NK-92 treated with Interleukin-12 subunit alpha and Interleukin-12 subunit beta, amount 100 ng/mL, for 24 hours (cell line): ENCODE results near the gene ATP8A2.

Source experiments
- DNase-seq: peaks from one replicate; lab custom pipeline; 2025; lab: John Stamatoyannopoulos, UW

The ATP8A2 gene

GRCh38 chr13:25731536-25731935, 359.8 kb downstream of the ATP8A2 start:
- no peak for DNase-seq

GRCh38 chr13:25732111-25732865, 360.5 kb downstream of the ATP8A2 start:
- no peak for DNase-seq

- no peak for DNase-seq
Measured at GRCh38 chr13:25733001-25733491, 361.3 kb downstream of the ATP8A2 start.

- DNase-seq, result no peak
Measured at GRCh38 chr13:25733696-25734435, 362.1 kb downstream of the ATP8A2 start.

- peak; percentile 39 for DNase-seq
Measured at GRCh38 chr13:25738342-25739196, 366.8 kb downstream of the ATP8A2 start.

- no peak for DNase-seq
Measured at GRCh38 chr13:25739376-25739775, 367.6 kb downstream of the ATP8A2 start.

GRCh38 chr13:25741796-25742195, 370.0 kb downstream of the ATP8A2 start:
- no peak for DNase-seq

GRCh38 chr13:25742220-25742619, 370.4 kb downstream of the ATP8A2 start:
- DNase-seq, result no peak

- DNase-seq, result no peak
Measured at GRCh38 chr13:25743421-25743820, 371.6 kb downstream of the ATP8A2 start.

- DNase-seq, result no peak
Measured at GRCh38 chr13:25744178-25744577, 372.4 kb downstream of the ATP8A2 start.

GRCh38 chr13:25746131-25746530, 374.4 kb downstream of the ATP8A2 start:
- DNase-seq, result no peak

- DNase-seq, result peak; percentile 56
Measured at GRCh38 chr13:25752957-25753551, 381.3 kb downstream of the ATP8A2 start.

- peak; percentile 4 for DNase-seq
Measured at GRCh38 chr13:25753976-25754375, 382.2 kb downstream of the ATP8A2 start.

- DNase-seq, result no peak
Measured at GRCh38 chr13:25756251-25756650, 384.5 kb downstream of the ATP8A2 start.

GRCh38 chr13:25756912-25757311, 385.1 kb downstream of the ATP8A2 start:
- no peak for DNase-seq

- DNase-seq, result no peak
Measured at GRCh38 chr13:25761041-25761440, 389.3 kb downstream of the ATP8A2 start.

GRCh38 chr13:25762281-25762680, 390.5 kb downstream of the ATP8A2 start:
- DNase-seq, result no peak

GRCh38 chr13:25762795-25763377, 391.1 kb downstream of the ATP8A2 start:
- no peak for DNase-seq

- no peak for DNase-seq
Measured at GRCh38 chr13:25764378-25764777, 392.6 kb downstream of the ATP8A2 start.

- no peak for DNase-seq
Measured at GRCh38 chr13:25765266-25765665, 393.5 kb downstream of the ATP8A2 start.

- no peak for DNase-seq
Measured at GRCh38 chr13:25766576-25766975, 394.8 kb downstream of the ATP8A2 start.

- no peak for DNase-seq
Measured at GRCh38 chr13:25766991-25767390, 395.2 kb downstream of the ATP8A2 start.
